Activated naive CD4-positive, alpha-beta T cell treated with anti-CD3 and anti-CD28 coated beads for 36 hours (primary cell): ENCODE data around the gene LZTR1. TPM values are rescaled to one million over a fixed set of nuclear protein-coding genes. Genes with fewer than 3 reads are reported as not detected.

ENCODE experiments used
- CTCF ChIA-PET: fragments of 350-600 bp; sonication (Branson Sonifier 250); formaldehyde crosslinking; loops from one replicate; lab custom pipeline; 2021; ENCODE audit warnings: antibody characterized with exemption; lab: Charles Lee
- DNase-seq: peaks from one replicate; pipeline ENCODE4 v3.0.0-alpha.2; 2020
- H3K27ac Mint-ChIP-seq: one replicate; pipeline ENCODE4 v1.8.0; 2021; ENCODE audit warnings: mild to moderate bottlenecking, mixed read lengths
- H3K27me3 Mint-ChIP-seq: one replicate; pipeline ENCODE4 v1.8.0; 2021; ENCODE audit warnings: low read depth, mixed read lengths
- H3K36me3 Mint-ChIP-seq: one replicate; pipeline ENCODE4 v1.8.0; 2021; ENCODE audit warnings: low read depth, mixed read lengths
- H3K4me1 Mint-ChIP-seq: one replicate; pipeline ENCODE4 v1.8.0; 2021; ENCODE audit warnings: low read depth, mixed read lengths
- H3K4me3 Mint-ChIP-seq: one replicate; pipeline ENCODE4 v1.8.0; 2021; ENCODE audit warnings: mild to moderate bottlenecking, moderate library complexity, mixed read lengths
- H3K9me3 Mint-ChIP-seq: one replicate; pipeline ENCODE4 v1.8.0; 2021; ENCODE audit warnings: mixed read lengths
- intact Hi-C: fragments of 100-400 bp; cut with micrococcal nuclease; formaldehyde crosslinking; loops from one replicate; pipeline ENCODE4 v1.15.1; 2023
- total RNA-seq, 2 experiments: library from RNA; stranded (reverse); gene quantifications; one replicate each; pipeline ENCODE4 v1.2.3, GENCODE V29; 2021

LZTR1 gene
- total RNA-seq, 2 experiments from 2014 or later, result 23.1 to 27.4 TPM

DNA sequence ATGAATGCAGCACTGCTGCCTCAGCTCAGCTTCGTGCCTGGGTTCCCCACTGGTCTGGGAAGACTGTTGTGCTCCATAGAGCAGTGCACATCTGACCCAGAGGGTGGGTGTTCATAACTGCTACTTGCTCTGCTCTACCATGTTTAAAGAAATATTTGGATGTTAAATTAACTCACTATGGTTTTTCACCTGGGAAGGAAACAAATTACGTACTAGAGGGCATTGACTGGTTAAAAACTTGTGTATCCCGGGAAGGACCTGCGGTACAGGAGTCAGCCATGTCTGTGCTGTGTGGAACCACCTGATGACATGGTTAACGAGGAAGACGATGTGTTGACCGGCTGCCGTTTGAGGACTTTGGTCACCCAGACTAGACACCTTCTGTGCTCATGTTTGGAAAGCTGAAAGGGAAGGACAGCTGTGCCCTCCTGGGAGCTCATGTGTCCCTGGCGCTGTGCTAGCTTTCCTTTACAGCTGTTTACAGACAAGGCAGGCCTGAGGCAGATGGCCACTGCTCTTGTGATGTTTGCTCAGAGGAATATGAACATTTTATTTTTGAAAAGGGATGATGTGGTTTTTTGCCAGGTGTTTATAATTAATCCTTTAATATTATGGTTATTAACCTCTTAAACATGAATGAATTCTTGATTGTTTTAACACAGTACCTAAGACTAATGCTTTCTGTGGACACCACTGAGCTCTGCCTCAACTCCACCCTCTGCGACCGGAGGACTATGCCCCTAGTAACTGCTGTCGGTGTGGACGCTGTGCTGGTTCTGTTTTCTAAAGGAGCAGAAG lies 29.4 kb upstream of the LZTR1 start:
- CTCF ChIA-PET, result interaction anchor here (1.3 to 1.8 kb wide), 2 partner anchors 9 to 10 kb away, joined by 5 to 6 read pairs; no protein-coding TSS in a partner anchor
- no peak for DNase-seq
- H3K9me3 Mint-ChIP-seq, result no peaks in the 10 kb centered on the region
- no peak overlapping the region for H3K27ac Mint-ChIP-seq
- H3K4me3 Mint-ChIP-seq, result no peak overlapping the region
- intact Hi-C loops, result no loop called here
- H3K27me3 Mint-ChIP-seq, result peaks cover 9% of the 10 kb centered on the region
- H3K4me1 Mint-ChIP-seq, result peaks cover 24% of the 10 kb centered on the region
- H3K36me3 Mint-ChIP-seq, result peaks cover 21% of the 10 kb centered on the region

DNA sequence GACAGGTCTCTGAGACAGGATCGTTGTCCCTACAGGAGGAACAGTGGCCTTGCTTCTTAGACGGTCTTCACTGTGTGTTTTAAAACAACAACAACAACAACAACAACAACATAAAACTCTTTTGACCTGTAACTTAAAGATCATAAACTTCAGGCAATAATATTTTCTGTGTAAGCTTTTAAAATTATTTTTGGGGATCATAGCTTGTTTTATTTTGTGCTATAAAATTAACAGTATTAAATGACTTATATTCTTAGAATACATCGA lies 28.8 kb upstream of the LZTR1 start:
- CTCF ChIA-PET, result interaction anchor here (1.3 to 1.8 kb wide), 2 partner anchors 8 to 9 kb away, joined by 5 to 6 read pairs; no protein-coding TSS in a partner anchor
- intact Hi-C loops, result no loop called here

DNA sequence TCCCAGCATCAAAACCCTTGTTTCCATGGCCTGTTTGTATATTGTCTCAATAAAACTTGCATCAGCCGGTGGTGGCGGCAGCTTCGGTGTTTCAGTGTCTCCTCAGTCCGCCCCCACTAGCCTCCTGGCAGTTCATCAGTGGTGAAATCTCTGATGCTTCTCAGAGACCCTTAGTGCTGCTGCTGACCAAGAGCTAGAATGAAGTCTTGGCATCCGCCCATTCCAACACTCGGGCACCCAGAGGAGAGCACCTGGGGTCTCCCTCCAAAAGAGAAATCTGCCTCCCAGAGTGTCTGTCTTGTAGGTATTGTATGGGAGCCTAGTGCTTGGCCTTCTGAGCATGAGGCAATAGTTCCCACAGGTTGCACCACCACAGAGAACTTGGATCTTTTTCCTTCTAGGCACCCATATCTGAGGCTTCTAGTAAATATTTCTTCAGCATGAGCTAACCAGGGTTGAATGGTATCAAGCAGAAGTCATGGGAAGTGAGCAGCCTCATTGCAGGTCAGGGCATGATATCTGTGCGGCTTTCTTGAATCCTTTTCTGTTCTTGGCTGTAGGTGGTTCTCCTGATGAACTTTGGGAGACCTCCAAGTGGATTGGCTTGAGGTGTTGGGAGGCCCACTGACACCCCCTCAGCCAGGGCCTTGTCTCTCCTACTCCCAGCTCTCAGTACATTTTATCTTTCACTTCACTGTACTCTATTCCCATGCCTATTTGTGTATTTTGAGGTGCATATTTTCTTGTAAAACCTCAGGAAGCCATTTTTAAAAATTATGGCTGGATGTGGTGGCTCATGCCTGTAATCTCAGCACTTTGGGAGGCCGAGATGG lies 28.2 kb upstream of the LZTR1 start:
- H3K27me3 Mint-ChIP-seq, result peaks cover 16% of the 10 kb centered on the region
- H3K27ac Mint-ChIP-seq, result peak overlapping the region; percentile 63
- CTCF ChIA-PET, result interaction anchor here (1.3 to 1.8 kb wide), 2 partner anchors 8 to 9 kb away, joined by 5 to 6 read pairs; no protein-coding TSS in a partner anchor
- H3K4me3 Mint-ChIP-seq, result no peak overlapping the region
- peaks cover 21% of the 10 kb centered on the region for H3K36me3 Mint-ChIP-seq
- DNase-seq, result no peak
- no peaks in the 10 kb centered on the region for H3K9me3 Mint-ChIP-seq
- H3K4me1 Mint-ChIP-seq, result peaks cover 16% of the 10 kb centered on the region
- intact Hi-C loops, result no loop called here

More for the DNA sequence above, 28.8 kb upstream of the LZTR1 start:
- H3K27me3 Mint-ChIP-seq, result peaks cover 15% of the 10 kb centered on the region
- peaks cover 21% of the 10 kb centered on the region for H3K36me3 Mint-ChIP-seq
- no peak overlapping the region for H3K27ac Mint-ChIP-seq
- no peaks in the 10 kb centered on the region for H3K9me3 Mint-ChIP-seq
- no peak overlapping the region for H3K4me3 Mint-ChIP-seq
- peaks cover 19% of the 10 kb centered on the region for H3K4me1 Mint-ChIP-seq
- DNase-seq, result no peak

DNA sequence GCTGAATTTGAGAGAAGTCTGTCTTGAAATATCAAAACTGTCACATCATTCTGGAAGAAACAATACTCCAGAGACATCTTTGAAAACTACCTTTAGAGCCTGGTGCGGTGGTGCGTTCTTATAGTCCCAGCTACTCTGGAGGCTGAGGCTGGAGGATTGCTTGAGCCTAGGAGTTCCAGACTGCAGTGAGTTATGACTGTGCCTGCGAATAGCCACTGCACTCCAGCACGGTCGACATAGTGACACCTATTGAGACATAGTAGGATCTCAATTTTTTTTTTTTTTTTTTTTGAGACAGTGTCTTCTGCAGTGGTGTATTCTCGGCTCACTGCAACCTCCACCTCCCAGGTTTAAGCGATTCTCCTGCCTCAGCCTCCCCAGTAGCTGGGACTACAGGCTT lies 26.5 kb upstream of the LZTR1 start:
- Mint-ChIP-seq H3K36me3 (peaks cover 14% of the 10 kb centered on the region), H3K27me3 (peaks cover 19% of the 10 kb centered on the region), H3K4me3 (no peak overlapping the region), H3K4me1 (peaks cover 6% of the 10 kb centered on the region), H3K27ac (no peak overlapping the region), H3K9me3 (no peaks in the 10 kb centered on the region)
- intact Hi-C loops, result no loop called here
- DNase-seq, result no peak
- CTCF ChIA-PET, result interaction anchor here (0.6 kb wide), 1 partner anchor 52 kb away, joined by 3 read pairs; no protein-coding TSS in a partner anchor

DNA sequence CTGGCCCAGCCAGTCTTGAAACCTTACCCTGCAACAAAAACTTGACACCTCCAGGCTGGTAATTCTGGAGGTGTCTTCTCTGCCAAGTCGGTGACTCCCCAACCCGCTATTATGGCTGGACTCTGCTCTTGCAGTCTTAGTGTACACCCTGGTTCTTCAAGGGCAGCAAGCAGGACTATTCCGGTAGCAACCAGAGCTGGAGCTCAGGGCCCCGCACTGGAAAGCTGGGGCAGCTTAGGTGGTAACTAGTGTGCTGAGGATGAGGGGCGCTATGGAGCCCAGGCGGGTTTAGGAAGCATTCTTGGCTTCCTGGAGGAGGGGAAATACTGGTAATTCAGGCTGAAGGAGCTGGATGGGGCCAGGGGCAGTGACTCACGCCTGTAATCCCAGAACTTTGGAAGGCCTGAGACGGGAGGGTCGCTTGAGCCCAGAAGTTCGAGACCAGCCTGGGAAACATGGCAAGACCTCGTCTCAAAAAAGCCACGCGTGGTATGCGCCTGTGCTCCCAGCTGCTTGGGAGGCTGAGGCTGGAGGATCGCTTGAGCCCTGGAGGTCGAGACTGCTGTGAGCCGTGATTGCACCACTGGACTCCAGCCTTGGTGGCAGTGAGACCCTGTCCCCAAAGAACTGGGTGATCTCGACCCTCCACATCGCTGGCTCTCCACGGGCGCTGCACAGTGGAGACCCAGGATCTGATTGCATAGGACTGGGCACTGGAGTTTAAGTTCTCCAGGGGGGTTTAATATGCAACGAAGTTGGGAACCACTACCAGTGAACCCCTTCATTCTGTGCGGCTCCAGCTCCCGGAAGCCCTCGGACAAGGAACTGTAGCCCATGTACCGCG lies 25.6 kb upstream of the LZTR1 start:
- no peak overlapping the region for H3K27ac Mint-ChIP-seq
- CTCF ChIA-PET, result no interaction called here
- H3K36me3 Mint-ChIP-seq, result peaks cover 14% of the 10 kb centered on the region
- peaks cover 7% of the 10 kb centered on the region for H3K4me1 Mint-ChIP-seq
- no peaks in the 10 kb centered on the region for H3K9me3 Mint-ChIP-seq
- H3K27me3 Mint-ChIP-seq, result peaks cover 19% of the 10 kb centered on the region
- no peak for DNase-seq
- no peak overlapping the region for H3K4me3 Mint-ChIP-seq
- intact Hi-C loops, result no loop called here

DNA sequence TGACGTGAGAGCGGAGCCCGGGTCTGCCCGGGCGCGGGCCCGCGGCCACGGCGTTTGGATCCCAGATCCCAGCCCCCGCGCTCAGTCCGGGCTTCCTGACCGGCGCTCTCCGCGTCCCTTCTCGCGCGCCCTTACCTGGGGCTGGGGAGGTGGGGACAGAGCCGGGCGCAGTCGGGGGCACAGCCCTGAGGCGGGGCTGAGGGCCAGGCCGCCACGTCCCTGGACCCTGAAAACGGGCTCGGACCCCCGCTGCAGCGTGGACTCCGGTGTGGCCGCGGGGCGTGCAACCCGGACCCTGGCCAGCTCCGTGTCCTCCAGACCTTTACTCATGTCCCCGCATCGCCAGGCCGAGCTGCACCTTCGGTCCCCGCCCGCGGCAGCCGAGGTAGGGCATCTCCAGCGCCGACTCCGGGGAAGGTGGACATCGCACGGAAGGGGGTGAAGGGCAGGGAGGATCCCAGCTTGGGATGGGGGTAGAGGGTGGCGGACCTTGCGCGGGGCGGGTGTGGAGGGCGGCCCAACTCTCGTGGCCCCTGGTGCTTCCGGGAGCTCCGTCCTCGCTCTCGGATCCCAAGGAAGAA lies 24.9 kb upstream of the LZTR1 start:
- Mint-ChIP-seq H3K4me3 (peak overlapping the region; percentile 18), H3K36me3 (peaks cover 12% of the 10 kb centered on the region), H3K27ac (no peak overlapping the region), H3K4me1 (peaks cover 12% of the 10 kb centered on the region), H3K27me3 (peaks cover 19% of the 10 kb centered on the region), H3K9me3 (no peaks in the 10 kb centered on the region)
- intact Hi-C loops, result no loop called here
- DNase-seq, result no peak
- CTCF ChIA-PET, result no interaction called here

DNA sequence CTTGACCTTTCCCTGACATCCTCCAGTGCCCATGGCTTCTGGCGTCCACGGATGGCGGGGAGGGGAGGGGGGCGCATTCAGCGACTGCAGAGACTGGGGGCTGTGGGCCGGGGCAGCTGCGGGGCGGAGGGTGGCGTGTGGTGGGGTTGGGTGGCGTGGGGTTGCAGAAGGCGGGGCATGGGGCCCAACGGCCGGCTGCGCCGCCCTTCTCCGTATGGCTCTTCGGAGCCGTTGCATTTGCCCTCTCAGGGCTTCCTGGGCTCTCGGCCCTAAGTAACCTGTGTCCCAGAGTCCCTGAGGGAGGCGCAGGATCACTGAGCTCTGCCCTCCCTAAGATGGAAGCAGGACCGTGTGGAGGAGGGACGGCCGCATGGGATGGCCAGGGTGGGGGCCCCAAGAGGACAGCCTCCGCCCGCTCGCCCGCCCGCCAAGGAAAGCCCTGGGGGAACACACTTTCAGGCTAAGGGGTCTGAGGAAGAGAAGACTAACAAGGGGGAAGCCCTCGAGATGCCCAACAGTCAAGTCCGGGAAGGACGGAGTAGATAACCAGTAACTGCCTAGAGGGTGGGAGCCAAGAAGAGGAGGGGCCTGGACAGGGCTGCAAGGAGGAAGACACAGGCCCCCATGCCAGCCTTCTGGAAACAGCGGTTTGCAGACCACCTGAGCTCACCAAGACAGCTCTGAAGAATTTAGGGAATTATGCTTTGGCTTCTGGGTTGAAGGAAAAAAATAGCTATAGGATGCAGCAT lies 24.2 kb upstream of the LZTR1 start:
- Mint-ChIP-seq H3K36me3 (peaks cover 8% of the 10 kb centered on the region), H3K4me1 (peaks cover 12% of the 10 kb centered on the region), H3K27ac (no peak overlapping the region), H3K4me3 (peak overlapping the region; percentile 18), H3K27me3 (peaks cover 19% of the 10 kb centered on the region), H3K9me3 (no peaks in the 10 kb centered on the region)
- CTCF ChIA-PET, result interaction anchor here (1.0 to 1.7 kb wide), 2 partner anchors 72 to 145 kb away, joined by 3 to 7 read pairs; no protein-coding TSS in a partner anchor
- DNase-seq, result no peak
- intact Hi-C loops, result no loop called here

DNA sequence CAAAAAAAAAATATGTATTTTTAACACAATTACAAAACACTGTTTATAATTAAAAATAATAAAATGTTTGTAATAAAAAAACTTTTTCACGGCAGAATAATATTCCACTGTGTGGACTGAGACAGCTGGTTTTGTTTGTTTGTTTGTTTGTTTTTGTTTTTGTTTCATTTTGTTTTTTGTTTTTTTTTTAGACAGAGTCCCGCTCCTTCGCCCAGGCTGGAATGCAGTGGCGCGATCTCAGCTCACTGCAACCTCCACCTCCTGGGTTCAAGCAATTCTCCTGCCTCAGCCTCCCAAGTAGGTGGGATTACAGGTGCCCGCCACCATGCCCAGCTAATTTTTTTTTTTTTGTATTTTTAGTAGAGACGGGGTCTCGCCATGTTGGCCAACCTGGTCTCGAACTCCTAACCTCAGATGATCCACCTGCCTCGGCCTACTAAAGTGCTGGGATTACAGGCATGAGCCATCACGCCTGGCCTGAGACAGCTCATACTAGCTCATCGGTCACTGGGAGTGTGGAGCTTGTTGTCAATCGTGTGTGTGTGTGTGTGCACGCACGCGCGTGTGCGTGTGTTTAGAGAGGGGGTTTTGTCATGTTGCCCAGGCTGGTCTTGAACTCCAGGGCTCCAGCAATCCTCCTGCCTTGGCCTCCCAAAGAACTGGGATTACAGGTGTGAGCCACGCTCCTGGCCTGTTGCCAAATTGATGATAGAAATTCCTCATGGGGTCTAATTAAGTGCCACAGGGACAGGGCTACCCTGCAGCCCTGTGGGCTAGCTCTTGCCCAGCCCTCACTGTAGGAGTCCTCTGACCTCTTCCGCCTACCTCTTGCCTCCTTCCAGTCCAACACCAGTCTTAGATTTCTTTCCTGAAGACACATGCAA lies 22.3 kb upstream of the LZTR1 start:
- Mint-ChIP-seq H3K4me1 (peaks cover 17% of the 10 kb centered on the region), H3K36me3 (no peaks in the 10 kb centered on the region), H3K9me3 (no peaks in the 10 kb centered on the region), H3K4me3 (no peak overlapping the region), H3K27me3 (peaks cover 22% of the 10 kb centered on the region), H3K27ac (no peak overlapping the region)
- intact Hi-C loops, result loop anchor here (5.0 to 10.0 kb wide), 2 partner anchors 42 to 145 kb away; partner anchors contain the start of gene THAP7
- CTCF ChIA-PET, result interaction anchor here (0.6 to 3.2 kb wide), 10 partner anchors 11 to 674 kb away, joined by 3 to 17 read pairs (median 4); no protein-coding TSS in a partner anchor
- no peak for DNase-seq

DNA sequence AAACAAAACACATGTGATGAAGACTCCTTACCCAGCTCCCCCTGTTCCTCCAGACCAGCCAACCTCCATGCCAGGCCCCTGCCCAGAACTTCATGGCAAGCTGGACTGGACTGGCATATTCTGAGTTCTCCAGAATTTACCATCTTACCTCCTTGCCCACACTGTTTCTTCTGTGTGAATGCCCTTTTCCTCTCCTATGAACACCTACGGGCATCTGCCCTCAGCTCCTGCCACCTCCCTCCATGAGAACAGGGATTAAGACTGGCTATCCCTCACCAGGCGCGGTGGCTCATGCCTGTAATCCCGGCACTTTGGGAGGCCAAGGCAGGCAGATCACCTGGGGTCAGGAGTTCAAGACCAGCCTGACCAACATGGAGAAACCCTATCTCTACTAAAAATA lies 21.5 kb upstream of the LZTR1 start:
- H3K27ac Mint-ChIP-seq, result no peak overlapping the region
- H3K9me3 Mint-ChIP-seq, result no peaks in the 10 kb centered on the region
- DNase-seq, result no peak
- no peak overlapping the region for H3K4me3 Mint-ChIP-seq
- CTCF ChIA-PET, result interaction anchor here (0.6 to 3.2 kb wide), 6 partner anchors 11 to 142 kb away, joined by 3 to 17 read pairs (median 4); no protein-coding TSS in a partner anchor
- H3K36me3 Mint-ChIP-seq, result no peaks in the 10 kb centered on the region
- H3K27me3 Mint-ChIP-seq, result peaks cover 22% of the 10 kb centered on the region
- peaks cover 17% of the 10 kb centered on the region for H3K4me1 Mint-ChIP-seq
- intact Hi-C loops, result loop anchor here (5.0 to 10.0 kb wide), 2 partner anchors 42 to 144 kb away; partner anchors contain the start of gene THAP7

DNA sequence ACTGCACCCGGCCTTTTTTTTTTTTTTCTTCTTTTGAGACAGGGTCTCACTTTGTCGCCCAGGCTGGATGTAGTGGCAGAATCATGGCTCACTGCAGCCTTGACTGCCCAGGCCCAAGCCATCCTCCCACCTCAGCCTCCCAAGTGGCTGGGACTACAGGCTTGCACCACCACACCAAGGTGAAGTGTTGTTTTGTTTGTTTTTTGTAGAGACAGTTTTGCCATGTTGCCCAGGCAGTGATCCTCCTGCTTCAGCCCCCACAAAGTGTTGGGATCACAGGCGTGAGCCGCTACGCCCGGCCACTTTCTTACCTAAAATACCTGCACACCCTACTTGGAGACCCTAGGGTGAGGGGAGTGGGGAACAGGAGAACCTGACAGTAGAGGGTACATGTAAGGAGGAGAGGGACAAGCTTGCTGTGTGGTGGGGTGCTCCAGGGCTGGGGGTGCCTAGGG lies 19.6 kb upstream of the LZTR1 start:
- intact Hi-C loops, result loop anchor here (2.0 to 10.0 kb wide), 3 partner anchors 20 to 142 kb away; partner anchors contain the start of genes LZTR1 and THAP7
- no peak overlapping the region for H3K27ac Mint-ChIP-seq
- CTCF ChIA-PET, result interaction anchor here (0.6 to 3.2 kb wide), 8 partner anchors 9 to 190 kb away, joined by 3 to 17 read pairs (median 4); partner anchors contain the start of gene LZTR1

More for the DNA sequence above, 19.6 kb upstream of the LZTR1 start:
- Mint-ChIP-seq H3K9me3 (no peaks in the 10 kb centered on the region), H3K27me3 (peaks cover 14% of the 10 kb centered on the region), H3K4me1 (peaks cover 11% of the 10 kb centered on the region), H3K36me3 (no peaks in the 10 kb centered on the region), H3K4me3 (no peak overlapping the region)
- DNase-seq, result no peak
